Kidney (tissue), 14 donors: ENCODE measurements around the gene NR6A1. TPM values are rescaled to one million over a fixed set of nuclear protein-coding genes. Genes with fewer than 3 reads are reported as not detected.

Experiments
- DNase-seq, 5 donors: peaks; one replicate each; pipeline ENCODE4 v3.0.0-alpha.2; 2013 to 2020
- FAIRE-seq: peaks from 2 replicates; lab custom pipeline; 2012; peaks lifted over from hg19 to GRCh38; lab: Jason Lieb, UNC
- H3K27ac ChIP-seq, 2 donors: one replicate each; pipeline ENCODE4 v1.7.0; 2013; ENCODE audit warnings: low read depth in 2 of 2, low read length in 2 of 2, inconsistent platforms in 1 of 2
- H3K27me3 ChIP-seq: one replicate; pipeline ENCODE4 v1.7.1; 2013; ENCODE audit warnings: low read length, inconsistent platforms; ENCODE audit not compliant: control insufficient read depth, insufficient read depth
- H3K36me3 ChIP-seq, 3 donors: one replicate each; pipeline versions ENCODE4 v1.7.0 to v1.7.1; 2013; ENCODE audit warnings: low read length in 3 of 3, control low read depth in 1 of 3, inconsistent platforms in 1 of 3; ENCODE audit not compliant: insufficient read depth in 3 of 3, control insufficient read depth in 2 of 3
- H3K4me1 ChIP-seq, 3 donors: one replicate each; pipeline versions ENCODE4 v1.7.0 to v1.7.1; 2013; ENCODE audit warnings: low read length in 3 of 3, inconsistent platforms in 1 of 3, low read depth in 1 of 3; ENCODE audit not compliant: control insufficient read depth in 2 of 3, insufficient read depth in 2 of 3
- H3K4me3 ChIP-seq, 3 donors: one replicate each; pipeline versions ENCODE4 v1.7.0 to v1.8.1; 2013; ENCODE audit warnings: low read length in 3 of 3, control low read depth in 1 of 3, inconsistent platforms in 1 of 3
- H3K9ac ChIP-seq, 3 donors: one replicate each; pipeline versions ENCODE4 v1.7.0 to v1.7.1; 2013; ENCODE audit warnings: low read length in 3 of 3, control low read depth in 1 of 3, inconsistent platforms in 1 of 3
- H3K9me3 ChIP-seq, 3 donors: one replicate each; pipeline versions ENCODE4 v1.7.0 to v1.7.1; 2013; ENCODE audit warnings: low read length in 3 of 3, control low read depth in 1 of 3, inconsistent platforms in 1 of 3; ENCODE audit not compliant: control insufficient read depth in 2 of 3, insufficient read depth in 1 of 3
- intact Hi-C: fragments of 100-400 bp; cut with DNase I; formaldehyde crosslinking; loops from one replicate; pipeline ENCODE4 v1.11.1; 2022
- polyA plus RNA-seq: library from polyadenylated mRNA; stranded (reverse); fragments of 350-450 nt; fragmentation: Illumina TruSeq; extraction: RNeasy Lipid Tissue Mini Kit (QIAGEN cat#74804); gene quantifications from one replicate; pipeline ENCODE4 v1.2.3, GENCODE V29; 2014; ENCODE audit warnings: low read depth, low replicate concordance; ENCODE audit not compliant: insufficient read depth
- total RNA-seq: library from RNA; stranded (reverse); fragmentation: NEBNext Ultra II Directional; extraction: Animal tissue kit (Norgen Biotek cat#: 25700); gene quantifications from one replicate; pipeline ENCODE4 v1.2.1, GENCODE V29; 2021
- TF ChIP-seq, protein P1 (sequence below): IDR thresholded peaks from 3 replicates; pipeline ENCODE4 v1.5.1; 2012; ENCODE audit warnings: mild to moderate bottlenecking, moderate library complexity, borderline replicate concordance; ENCODE audit not compliant: insufficient read depth; ENCODE audit errors: extremely low read depth
- donor health status: control.
- donor health status: control.
- donor health status: control.
- donor health status: control.
- donor health status: control.
- donor health status: DM: yes; HTN: yes; CAD: no.
- donor health status: Normal renal cell carcinoma (clear cell type).

NR6A1 gene
- total and polyA plus RNA-seq, 2 donors from 2014 or later = 1.2 to 3.5 TPM

GRCh38 chr9:124527781-124528180, 243.3 kb downstream of the NR6A1 start:
- TF ChIP-seq, protein P1, sequence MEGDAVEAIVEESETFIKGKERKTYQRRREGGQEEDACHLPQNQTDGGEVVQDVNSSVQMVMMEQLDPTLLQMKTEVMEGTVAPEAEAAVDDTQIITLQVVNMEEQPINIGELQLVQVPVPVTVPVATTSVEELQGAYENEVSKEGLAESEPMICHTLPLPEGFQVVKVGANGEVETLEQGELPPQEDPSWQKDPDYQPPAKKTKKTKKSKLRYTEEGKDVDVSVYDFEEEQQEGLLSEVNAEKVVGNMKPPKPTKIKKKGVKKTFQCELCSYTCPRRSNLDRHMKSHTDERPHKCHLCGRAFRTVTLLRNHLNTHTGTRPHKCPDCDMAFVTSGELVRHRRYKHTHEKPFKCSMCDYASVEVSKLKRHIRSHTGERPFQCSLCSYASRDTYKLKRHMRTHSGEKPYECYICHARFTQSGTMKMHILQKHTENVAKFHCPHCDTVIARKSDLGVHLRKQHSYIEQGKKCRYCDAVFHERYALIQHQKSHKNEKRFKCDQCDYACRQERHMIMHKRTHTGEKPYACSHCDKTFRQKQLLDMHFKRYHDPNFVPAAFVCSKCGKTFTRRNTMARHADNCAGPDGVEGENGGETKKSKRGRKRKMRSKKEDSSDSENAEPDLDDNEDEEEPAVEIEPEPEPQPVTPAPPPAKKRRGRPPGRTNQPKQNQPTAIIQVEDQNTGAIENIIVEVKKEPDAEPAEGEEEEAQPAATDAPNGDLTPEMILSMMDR = no peak
- Histone ChIP-seq H3K9me3 (no peaks in the 10 kb centered on the region), H3K4me3 (no peak overlapping the region), H3K36me3 (peaks cover 0 to 14% (median 5%) of the 10 kb centered on the region in 3 donors), H3K4me1 (no peaks in the 10 kb centered on the region), H3K9ac (no peak overlapping the region), H3K27me3 (no peaks in the 10 kb centered on the region), H3K27ac (no peak overlapping the region)
- FAIRE-seq (no peak), DNase-seq (no peak)
- intact Hi-C loops = no loop called here

GRCh38 chr9:124526174-124526573, 244.9 kb downstream of the NR6A1 start:
- H3K4me3 ChIP-seq = no peak overlapping the region
- H3K4me1 ChIP-seq = no peaks in the 10 kb centered on the region
- TF ChIP-seq, protein P1 = no peak
- FAIRE-seq (no peak), DNase-seq (no peak)
- H3K9ac ChIP-seq = no peak overlapping the region
- intact Hi-C loops = no loop called here
- no peaks in the 10 kb centered on the region for H3K27me3 ChIP-seq
- H3K36me3 ChIP-seq = peaks cover 0 to 14% (median 7%) of the 10 kb centered on the region in 3 donors
- H3K9me3 ChIP-seq = no peaks in the 10 kb centered on the region
- H3K27ac ChIP-seq = no peak overlapping the region

GRCh38 chr9:124522121-124523098, 248.7 kb downstream of the NR6A1 start:
- H3K4me3 ChIP-seq = no peak overlapping the region
- no peaks in the 10 kb centered on the region for H3K4me1 ChIP-seq
- TF ChIP-seq, protein P1 = no peak
- intact Hi-C loops = no loop called here
- FAIRE-seq (no peak), DNase-seq (no peak)
- H3K9ac ChIP-seq = no peak overlapping the region
- H3K27me3 ChIP-seq = no peaks in the 10 kb centered on the region
- H3K36me3 ChIP-seq = peaks cover 0 to 14% (median 7%) of the 10 kb centered on the region in 3 donors
- no peak overlapping the region for H3K27ac ChIP-seq
- H3K9me3 ChIP-seq = no peaks in the 10 kb centered on the region
